ENCODE measurements around the gene PRF1.
"Not testable (repeated sequence)": the region's sequence is repeated elsewhere in the genome, so short reads cannot be mapped to it uniquely, and the experiment has no call there.

Gene PRF1

DNA sequence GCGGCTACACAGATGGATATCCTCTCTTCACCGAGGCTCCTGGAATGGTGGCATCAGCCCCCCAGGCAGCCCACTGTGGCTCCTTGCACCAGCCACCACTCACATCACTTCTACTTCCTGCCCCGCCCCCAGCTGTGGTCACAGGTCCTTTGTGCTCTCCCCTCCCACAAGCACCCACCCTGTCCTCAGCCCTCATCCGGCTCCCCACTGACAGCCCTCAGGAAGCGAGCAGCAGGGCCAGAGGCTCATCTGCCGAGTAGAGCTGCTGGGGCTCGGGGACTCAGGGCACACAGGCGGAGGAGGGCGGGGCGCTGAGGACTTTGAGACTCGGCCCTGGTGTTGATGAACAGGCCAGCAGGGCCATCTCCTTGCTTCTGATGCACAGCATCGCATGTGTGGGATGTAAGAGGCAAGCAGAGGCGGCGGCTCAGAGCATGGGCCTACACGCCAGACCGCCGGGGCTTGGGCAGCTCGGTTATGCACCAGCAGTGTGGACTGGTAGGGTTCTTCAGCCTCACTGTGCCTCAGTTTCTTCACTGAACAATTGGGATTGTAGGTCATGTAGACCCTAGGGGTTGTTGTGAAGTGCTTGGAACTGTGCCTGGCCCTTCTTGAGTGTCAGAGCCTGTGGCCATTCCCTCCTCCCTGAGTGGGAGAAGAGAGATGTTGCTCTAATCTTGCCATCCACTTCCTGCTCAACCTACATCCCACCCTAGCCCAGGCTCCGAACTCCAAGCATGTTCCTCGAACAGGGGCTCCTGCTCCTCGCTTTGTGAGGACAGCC is at the start of gene PRF1:
Gene PRF1, minus strand, starts transcription at position 77 of the 784 bp plus-strand sequence. CDS start 1,839 bp downstream, outside the sequence.
- no peak for DNase-seq (ENCODE audit: low read depth in 2 of 2)

DNA sequence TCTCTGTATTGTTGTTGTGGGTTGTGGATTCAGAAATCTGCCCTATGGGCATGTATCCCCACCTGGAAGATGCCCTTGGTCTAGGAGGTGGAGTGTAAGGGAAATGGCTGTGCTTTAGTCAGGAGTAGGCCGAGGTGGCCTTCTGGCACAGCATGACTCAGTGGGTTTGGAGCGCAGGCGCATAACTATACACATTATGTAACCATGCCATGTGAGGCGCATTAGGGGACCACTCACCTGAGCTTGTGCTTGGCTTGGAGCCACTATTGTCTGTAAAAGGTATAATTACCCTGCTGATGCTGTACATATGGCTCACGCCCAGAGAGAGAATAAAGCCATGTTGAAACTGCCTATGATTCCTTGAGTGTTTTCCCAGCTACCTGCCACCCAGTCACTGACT is 49.1 kb upstream of the PRF1 start:
- no peak for DNase-seq (ENCODE audit: low read depth in 2 of 2)

DNA sequence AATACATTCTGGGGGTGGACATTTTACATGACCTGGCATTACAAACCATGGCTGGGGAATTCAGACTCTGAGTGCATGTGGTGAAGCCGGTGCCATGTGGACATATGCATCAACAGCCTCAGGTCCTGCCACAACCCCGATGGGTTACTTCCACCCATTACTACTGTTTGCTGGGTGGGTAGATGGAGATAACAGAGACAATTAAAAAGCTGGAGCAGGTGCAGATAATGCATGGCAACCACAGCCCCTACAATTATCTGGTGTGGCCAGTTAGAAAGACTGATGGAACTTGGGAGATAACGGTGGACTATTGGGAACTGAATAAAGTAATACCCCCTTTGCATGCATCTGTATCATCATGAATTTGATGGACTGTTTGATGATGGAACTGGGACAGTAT is 48.2 kb upstream of the PRF1 start:
- DNase-seq (ENCODE audit: low read depth in 2 of 2), result no peak

DNA sequence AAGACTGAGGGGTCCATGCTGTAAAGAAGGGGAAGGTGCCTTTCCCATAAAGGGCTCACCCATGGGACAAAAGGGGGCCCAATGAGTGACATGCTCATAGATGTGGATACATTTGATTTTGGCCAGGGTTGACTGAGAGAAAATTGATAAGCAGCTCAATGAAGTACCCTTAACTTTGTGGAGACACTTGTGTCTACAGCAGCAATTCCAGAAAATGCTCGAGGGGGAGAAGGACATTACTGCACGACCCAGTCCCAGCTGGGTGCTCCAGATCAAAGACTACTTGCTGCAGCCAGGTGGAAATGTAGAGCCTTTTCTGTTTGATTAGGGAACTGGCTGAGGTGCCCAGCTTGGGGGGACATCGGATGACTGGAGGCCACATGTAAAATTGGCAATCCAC is 47.6 kb upstream of the PRF1 start:
- no peak for DNase-seq (ENCODE audit: low read depth in 2 of 2)

GRCh38 chr10:70649526-70649925 is 47.0 kb upstream of the PRF1 start:
- no peak for DNase-seq (ENCODE audit: low read depth in 2 of 2)

DNA sequence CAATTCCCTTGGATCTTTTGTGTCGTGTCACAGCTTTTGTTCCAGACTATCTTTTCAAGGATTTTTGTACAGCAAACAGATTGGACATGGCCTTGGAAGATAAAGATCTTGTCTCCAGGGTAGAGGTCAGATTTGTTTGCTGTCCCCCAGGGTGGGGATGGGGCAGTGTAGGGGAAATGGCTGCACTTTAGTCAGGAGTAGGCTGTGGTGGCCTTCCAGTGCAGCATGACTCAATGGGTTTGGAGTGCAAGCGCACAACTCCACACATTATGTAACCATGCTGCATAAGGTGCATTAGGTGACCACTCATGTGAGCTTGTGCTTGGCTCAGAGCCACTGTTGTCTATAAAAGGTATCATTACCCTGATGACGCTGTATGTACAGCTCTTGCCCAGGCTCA is 45.9 kb upstream of the PRF1 start:
- DNase-seq (ENCODE audit: low read depth in 2 of 2), result no peak

DNA sequence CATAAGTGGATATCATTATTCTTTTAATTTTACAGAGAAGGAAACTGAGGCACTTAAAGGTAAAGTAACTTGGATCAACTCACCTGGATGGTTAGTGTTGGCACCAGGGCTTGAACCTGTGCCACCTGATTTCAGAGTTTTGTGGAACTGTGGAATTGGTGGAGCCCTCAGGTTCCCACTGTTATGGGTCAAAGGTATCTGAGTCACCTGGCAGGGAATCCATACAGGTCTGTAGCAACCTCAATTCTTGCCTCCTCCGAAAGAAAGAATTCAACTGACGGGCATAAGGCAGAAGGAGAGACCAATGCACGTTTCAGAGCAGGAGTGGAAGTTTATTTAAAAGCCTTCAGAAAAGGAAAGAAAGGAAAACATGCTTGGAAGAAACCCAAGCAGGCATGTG is 44.5 kb upstream of the PRF1 start:
- DNase-seq (ENCODE audit: low read depth in 2 of 2), result no peak

GRCh38 chr10:70644959-70645358 is 42.4 kb upstream of the PRF1 start:
- not testable (repeated sequence) for DNase-seq (ENCODE audit: low read depth in 2 of 2)

- DNase-seq (ENCODE audit: low read depth in 2 of 2), result not testable (repeated sequence)
Measured at GRCh38 chr10:70643272-70643671, 40.7 kb upstream of the PRF1 start.

- DNase-seq (ENCODE audit: low read depth in 2 of 2), result not testable (repeated sequence)
Measured at GRCh38 chr10:70639640-70640383, 37.3 kb upstream of the PRF1 start.

- DNase-seq (ENCODE audit: low read depth in 2 of 2), result not testable (repeated sequence)
Measured at GRCh38 chr10:70634515-70634914, 32.0 kb upstream of the PRF1 start.

GRCh38 chr10:70634011-70634410 is 31.5 kb upstream of the PRF1 start:
- DNase-seq (ENCODE audit: low read depth in 2 of 2), result no peak

- not testable (repeated sequence) for DNase-seq (ENCODE audit: low read depth in 2 of 2)
Measured at GRCh38 chr10:70631735-70632134, 29.2 kb upstream of the PRF1 start.

- DNase-seq (ENCODE audit: low read depth in 2 of 2), result no peak
Measured at GRCh38 chr10:70629338-70629737, 26.8 kb upstream of the PRF1 start.

DNA sequence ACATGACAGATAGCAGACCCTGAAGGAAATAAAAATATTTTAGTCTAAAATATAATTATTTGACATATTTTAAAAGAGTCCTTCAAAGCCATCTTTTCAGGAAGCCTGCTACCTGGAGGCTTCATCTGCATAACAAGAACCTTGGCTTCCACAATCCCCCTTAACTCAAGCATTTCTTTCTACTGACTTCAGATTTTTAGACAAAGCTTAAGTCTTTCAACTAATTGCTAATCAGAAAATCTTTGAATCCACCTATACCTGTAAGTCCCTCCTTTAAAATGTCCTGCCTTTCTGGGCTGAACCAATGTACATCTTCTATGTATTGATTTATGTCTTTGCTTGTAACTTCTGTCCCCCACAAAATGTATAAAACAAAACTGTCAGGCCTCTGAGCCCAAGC is 23.5 kb upstream of the PRF1 start:
- no peak for DNase-seq (ENCODE audit: low read depth in 2 of 2)

DNA sequence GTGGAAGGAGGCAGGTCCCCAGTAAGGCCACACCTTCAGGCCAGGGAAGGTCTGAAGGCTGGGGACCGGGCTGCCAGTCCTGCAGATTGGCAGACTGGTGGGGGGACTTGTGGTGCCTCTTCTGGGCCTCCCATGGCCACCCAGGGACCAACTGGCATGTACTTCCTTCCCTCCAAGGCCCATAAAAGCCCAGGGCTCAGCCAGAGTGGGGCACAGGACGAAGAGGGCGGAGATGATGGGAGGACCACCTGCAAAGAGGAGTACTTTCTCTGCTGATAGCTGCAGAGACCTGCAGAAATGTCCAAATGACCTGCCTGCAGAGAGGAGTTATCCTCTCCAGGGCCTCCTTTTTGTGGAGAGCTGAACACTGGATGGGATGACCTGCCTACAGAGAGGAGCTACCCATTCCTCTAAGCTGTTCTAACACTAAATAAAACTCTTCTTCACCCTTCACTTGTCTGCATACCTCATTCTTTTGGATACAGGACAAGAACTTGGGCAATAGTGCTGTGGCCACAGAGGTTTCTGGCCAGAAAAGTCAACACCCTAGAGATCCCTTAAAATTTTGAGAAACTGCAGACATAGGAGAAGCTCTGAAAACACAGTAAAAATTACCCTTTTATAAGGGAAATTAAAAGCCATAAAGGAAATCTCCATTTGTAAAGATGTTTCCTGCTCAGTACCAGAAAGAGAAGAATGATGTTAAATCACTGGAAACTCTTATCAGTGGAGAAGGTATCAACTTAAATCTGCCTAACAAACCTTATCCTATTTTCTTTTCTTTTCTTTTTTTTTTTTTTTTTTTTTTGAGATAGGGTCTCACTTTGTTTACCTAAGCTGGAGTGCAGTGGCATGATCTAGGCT is 20.7 kb upstream of the PRF1 start:
- DNase-seq (ENCODE audit: low read depth in 2 of 2), result no peak

GRCh38 chr10:70622541-70622940 is 20.0 kb upstream of the PRF1 start:
- no peak for DNase-seq (ENCODE audit: low read depth in 2 of 2)

- DNase-seq (ENCODE audit: low read depth in 2 of 2), result no peak
Measured at GRCh38 chr10:70621503-70622078, 19.1 kb upstream of the PRF1 start.

GRCh38 chr10:70620020-70620289 is 17.4 kb upstream of the PRF1 start:
- DNase-seq (ENCODE audit: low read depth in 2 of 2), result no peak

GRCh38 chr10:70619271-70620019 is 16.9 kb upstream of the PRF1 start:
- no peak for DNase-seq (ENCODE audit: low read depth in 2 of 2)

GRCh38 chr10:70618663-70619062 is 16.1 kb upstream of the PRF1 start:
- no peak for DNase-seq (ENCODE audit: low read depth in 2 of 2)
